ACC112 (cell line): ENCODE results near the gene PSMC2.

Experiments
- H2AFZ ChIP-seq: fragments of 200-600 bp; sonication (generic); one replicate; pipeline ENCODE4 v1.6.0; 2017; ENCODE audit warnings: antibody characterized with exemption, low read length; ENCODE audit not compliant: unreplicated experiment
- H3K27ac ChIP-seq: fragments of 200-600 bp; sonication (generic); 2 replicates; pipeline ENCODE4 v1.5.1; 2014; ENCODE audit warnings: low read depth, mild to moderate bottlenecking, antibody characterized with exemption, low read length, moderate library complexity
- H3K27me3 ChIP-seq: fragments of 200-600 bp; sonication (generic); 2 replicates; pipeline ENCODE4 v1.6.1; 2014; ENCODE audit warnings: mild to moderate bottlenecking, antibody characterized with exemption, low read length, moderate library complexity, mixed read lengths; ENCODE audit not compliant: insufficient read depth
- H3K36me3 ChIP-seq: fragments of 200-600 bp; sonication (generic); 2 replicates; pipeline ENCODE4 v1.6.1; 2016; ENCODE audit warnings: mild to moderate bottlenecking, antibody characterized with exemption, low read length, moderate library complexity, mixed read lengths; ENCODE audit not compliant: insufficient read depth
- H3K4me1 ChIP-seq: fragments of 200-600 bp; sonication (generic); one replicate; pipeline ENCODE4 v1.6.1; 2016; ENCODE audit warnings: low read length, mixed read lengths; ENCODE audit not compliant: insufficient read depth, unreplicated experiment, control insufficient read depth
- H3K4me3 ChIP-seq: fragments of 200-600 bp; sonication (generic); 2 replicates; pipeline ENCODE4 v1.5.1; 2014; ENCODE audit warnings: mild to moderate bottlenecking, low read depth, low read length
- H3K79me2 ChIP-seq: fragments of 200-600 bp; sonication (generic); one replicate; pipeline ENCODE4 v1.6.0; 2016; ENCODE audit warnings: low read length; ENCODE audit not compliant: control insufficient read depth, unreplicated experiment, insufficient read depth

The PSMC2 gene

DNA sequence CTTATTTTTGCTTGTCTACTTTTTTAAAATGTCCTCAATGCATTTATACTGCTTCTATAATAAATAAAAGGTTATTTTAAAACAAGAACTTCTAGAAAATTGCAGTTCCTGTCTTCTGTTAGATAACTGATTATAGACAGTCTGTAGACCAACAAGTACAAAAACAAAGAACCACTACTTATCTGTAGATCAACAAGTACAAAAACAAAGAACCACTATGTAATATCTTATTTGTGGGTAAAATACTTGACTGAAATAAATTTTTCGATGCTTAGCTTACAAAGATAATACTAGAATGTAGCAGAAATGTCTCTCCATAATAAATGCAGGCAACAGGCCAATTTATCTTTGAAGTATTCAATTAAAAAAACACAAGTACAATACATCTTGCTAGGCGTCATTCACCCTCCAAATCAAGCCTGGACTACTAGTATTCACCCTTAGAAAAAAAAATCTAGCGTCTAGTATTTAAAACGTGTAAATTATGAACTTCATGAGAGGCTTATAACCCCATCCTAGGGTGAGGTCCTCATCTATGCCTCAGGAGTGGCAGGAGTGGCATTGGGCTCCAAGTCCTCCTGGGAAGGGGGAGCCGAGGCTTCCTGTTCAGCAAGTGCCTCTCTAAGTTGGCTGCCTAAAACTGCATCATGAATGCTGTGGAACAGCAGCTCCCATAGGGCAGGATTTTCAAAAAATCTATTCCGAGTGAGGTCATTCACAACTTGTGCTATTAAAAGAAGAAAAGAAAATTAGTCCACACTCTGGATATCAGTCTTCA is 26.6 kb downstream of the PSMC2 start:
- Histone ChIP-seq H3K4me1 (no peaks in the 10 kb centered on the region), H2AFZ (no peak overlapping the region), H3K27me3 (no peaks in the 10 kb centered on the region), H3K36me3 (peaks cover 10% of the 10 kb centered on the region), H3K4me3 (no peak overlapping the region), H3K79me2 (no peaks in the 10 kb centered on the region), H3K27ac (no peak overlapping the region)

DNA sequence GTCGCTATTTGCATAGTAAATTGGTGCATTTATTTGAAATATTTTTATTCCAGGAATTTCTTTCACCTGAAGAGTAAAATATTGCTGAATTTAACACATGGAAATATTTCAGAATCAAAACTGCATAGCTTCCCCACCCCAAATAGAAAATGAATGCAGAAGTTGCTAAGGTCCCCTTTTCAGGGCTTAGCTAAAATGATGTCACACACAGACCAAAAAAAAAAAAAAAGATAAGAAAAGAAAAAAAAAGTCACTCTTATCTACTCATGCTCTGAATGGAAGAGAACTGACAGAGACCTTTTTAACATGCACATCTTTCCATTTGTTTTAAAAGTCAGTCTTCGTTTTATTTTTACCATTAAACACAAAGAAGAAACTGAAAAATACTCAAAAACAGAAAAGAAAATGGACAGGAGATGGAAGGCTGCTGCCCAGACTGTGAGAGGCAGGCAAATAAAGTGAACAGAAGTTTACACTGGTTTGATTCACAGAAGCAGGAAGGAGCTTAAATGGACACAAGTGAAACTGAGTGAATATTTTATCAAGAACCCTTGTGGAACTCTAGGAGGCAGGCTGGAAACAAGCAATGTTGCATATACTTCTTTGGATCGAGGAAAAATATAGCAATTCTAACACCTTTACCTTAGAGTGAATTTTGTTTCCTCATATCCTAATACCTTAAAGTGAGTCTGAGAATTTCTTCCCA is 32.0 kb downstream of the PSMC2 start:
- Histone ChIP-seq H3K79me2 (no peaks in the 10 kb centered on the region), H3K36me3 (no peaks in the 10 kb centered on the region), H3K27me3 (no peaks in the 10 kb centered on the region), H3K4me1 (peaks cover 6% of the 10 kb centered on the region), H2AFZ (peak overlapping the region; percentile 55), H3K4me3 (peak overlapping the region; percentile 46), H3K27ac (no peak overlapping the region)

GRCh38 chr7:103380395-103381191 is 33.1 kb downstream of the PSMC2 start:
- Histone ChIP-seq H3K4me1 (peaks cover 6% of the 10 kb centered on the region), H3K27me3 (no peaks in the 10 kb centered on the region), H3K27ac (no peak overlapping the region), H2AFZ (no peak overlapping the region), H3K4me3 (no peak overlapping the region), H3K36me3 (no peaks in the 10 kb centered on the region), H3K79me2 (no peaks in the 10 kb centered on the region)

GRCh38 chr7:103381280-103382031 is 34.0 kb downstream of the PSMC2 start:
- Histone ChIP-seq H3K27ac (no peak overlapping the region), H2AFZ (no peak overlapping the region), H3K4me3 (no peak overlapping the region), H3K79me2 (no peaks in the 10 kb centered on the region), H3K36me3 (no peaks in the 10 kb centered on the region), H3K4me1 (peaks cover 6% of the 10 kb centered on the region), H3K27me3 (no peaks in the 10 kb centered on the region)

GRCh38 chr7:103382032-103382402 is 34.6 kb downstream of the PSMC2 start:
- Histone ChIP-seq H3K36me3 (no peaks in the 10 kb centered on the region), H3K27me3 (no peaks in the 10 kb centered on the region), H3K27ac (no peak overlapping the region), H3K4me3 (no peak overlapping the region), H2AFZ (no peak overlapping the region), H3K4me1 (peaks cover 6% of the 10 kb centered on the region), H3K79me2 (no peaks in the 10 kb centered on the region)

- Histone ChIP-seq H3K27ac (no peak overlapping the region), H3K27me3 (no peaks in the 10 kb centered on the region; the same call in 1 of the 2 replicates)
These were observed 39.8 kb downstream of the PSMC2 start for GRCh38 chr7:103387242-103387641.

DNA sequence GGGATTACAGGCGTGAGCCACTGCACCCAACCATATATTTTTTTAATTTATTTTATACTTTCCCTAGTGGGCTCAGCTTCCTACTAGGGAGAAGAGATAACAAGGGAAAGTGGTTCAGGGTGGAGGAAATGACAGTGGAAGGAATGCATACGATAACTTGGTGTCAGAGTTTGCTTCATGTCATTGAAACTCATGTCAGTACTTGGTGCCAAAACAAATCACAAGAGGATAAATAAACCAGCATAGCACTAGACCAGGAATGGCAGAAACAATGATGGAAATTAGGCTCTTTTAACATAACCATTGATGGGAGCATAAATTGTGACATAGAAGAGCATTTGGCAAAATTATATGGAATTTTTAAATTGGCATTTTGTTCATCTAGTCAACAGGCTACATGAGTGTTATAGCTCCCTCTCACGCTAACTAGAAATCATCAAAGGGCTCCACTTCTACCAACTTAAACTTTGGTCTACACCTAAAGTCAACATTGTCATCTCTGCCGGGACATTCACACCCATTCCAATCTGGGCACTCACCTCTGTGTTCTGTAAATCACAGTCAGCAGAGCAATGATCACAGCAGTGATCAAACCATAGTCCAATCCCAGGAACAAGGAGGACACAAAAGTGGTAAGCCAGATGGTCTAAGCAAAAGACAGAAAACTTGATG is 41.2 kb downstream of the PSMC2 start:
- Histone ChIP-seq H3K79me2 (no peaks in the 10 kb centered on the region), H3K4me1 (peaks cover 10% of the 10 kb centered on the region), H3K27me3 (no peaks in the 10 kb centered on the region; the same call in 1 of the 2 replicates), H3K36me3 (no peaks in the 10 kb centered on the region), H3K4me3 (no peak overlapping the region), H2AFZ (no peak overlapping the region), H3K27ac (no peak overlapping the region)

More at GRCh38 chr7:103387242-103387641, 39.8 kb downstream of the PSMC2 start:
- H3K36me3 ChIP-seq = no peaks in the 10 kb centered on the region
- no peaks in the 10 kb centered on the region for H3K79me2 ChIP-seq
- no peak overlapping the region for H3K4me3 ChIP-seq
- no peak overlapping the region for H2AFZ ChIP-seq
- H3K4me1 ChIP-seq = peaks cover 9% of the 10 kb centered on the region

- peaks cover 10% of the 10 kb centered on the region for H3K4me1 ChIP-seq
- H3K79me2 ChIP-seq = no peaks in the 10 kb centered on the region
- no peak overlapping the region for H2AFZ ChIP-seq
- H3K36me3 ChIP-seq = no peaks in the 10 kb centered on the region
- no peak overlapping the region for H3K4me3 ChIP-seq
- H3K27ac ChIP-seq = no peak overlapping the region
- no peaks in the 10 kb centered on the region; the same call in 1 of the 2 replicates for H3K27me3 ChIP-seq
These were observed 41.8 kb downstream of the PSMC2 start for GRCh38 chr7:103389263-103389662.

DNA sequence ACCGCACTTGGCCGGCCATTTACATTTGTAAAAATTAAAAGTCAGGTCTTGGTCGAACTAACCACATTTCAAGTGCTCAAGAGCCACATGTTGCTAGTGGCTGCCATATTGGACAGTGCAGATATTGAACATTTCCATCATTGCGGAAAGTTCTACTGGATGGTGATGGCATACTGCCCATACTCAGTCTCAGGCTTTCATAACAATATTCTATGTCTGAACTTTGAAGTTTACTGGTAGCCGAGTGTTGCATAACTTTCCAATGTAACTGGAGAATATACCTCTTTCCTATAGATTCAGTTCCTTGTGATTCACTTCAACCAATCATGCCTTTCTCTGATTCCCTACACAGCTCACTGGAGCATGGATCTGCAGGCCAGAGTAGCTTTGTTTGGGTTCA is 43.7 kb downstream of the PSMC2 start:
- no peak overlapping the region for H3K27ac ChIP-seq
- H3K36me3 ChIP-seq = no peaks in the 10 kb centered on the region
- no peaks in the 10 kb centered on the region; the same call in 1 of the 2 replicates for H3K27me3 ChIP-seq
- H3K4me1 ChIP-seq = peaks cover 10% of the 10 kb centered on the region
- H3K4me3 ChIP-seq = no peak overlapping the region
- no peaks in the 10 kb centered on the region for H3K79me2 ChIP-seq
- no peak overlapping the region for H2AFZ ChIP-seq
